Measurements from ENCODE around the gene MYO1F.

- TF ChIP-seq CEBPB (IDR thresholded peaks at IDR 0.05; ENCODE audit: borderline replicate concordance, low read depth, low read length) (no peak), U2AF2 (IDR thresholded peaks at IDR 0.05; ENCODE audit: low read depth, low read length) (no peak), FOXK1 (CRISPR knock-in tag; IDR thresholded peaks at IDR 0.05; ENCODE audit: borderline replicate concordance, low read depth) (no peak), PTBP1 (IDR thresholded peaks at IDR 0.05; ENCODE audit: low read depth, low read length, poor library complexity, severe bottlenecking) (no peak), ZNF572 (CRISPR knock-in tag; IDR thresholded peaks at IDR 0.05) (no peak), TGIF2 (CRISPR knock-in tag; IDR thresholded peaks at IDR 0.05) (no peak), IKZF1 (IDR thresholded peaks at IDR 0.05) (no peak)
Measured at GRCh38 chr19:8476524-8476923, 100.7 kb downstream of the MYO1F start.

Measured in HepG2 (cell line).